A549 (cell line): ENCODE data around the gene HSD11B1L.

ENCODE experiments used
- EHMT2 ChIP-seq: fragments of 200-600 bp; sonication (generic); IDR thresholded peaks from 2 replicates; pipeline ENCODE4 v1.6.1; 2016; ENCODE audit warnings: antibody characterized with exemption, low read depth, mild to moderate bottlenecking, moderate library complexity
- POLR2A ChIP-seq: IDR thresholded peaks from 2 replicates; pipeline ENCODE4 v1.6.1; 2012; ENCODE audit warnings: mild to moderate bottlenecking, low read length
- RCOR1 ChIP-seq: fragments of 150-350 bp; IDR thresholded peaks from 2 replicates; pipeline ENCODE4 v1.6.1; 2014; ENCODE audit warnings: antibody characterized with exemption, low read length, low read depth
- RFX5 ChIP-seq: fragments of 450-650 bp; IDR thresholded peaks from 2 replicates; pipeline ENCODE4 v1.7.1; 2014; ENCODE audit warnings: antibody characterized with exemption, mild to moderate bottlenecking, moderate library complexity

- TF ChIP-seq POLR2A (no peak), RCOR1 (no peak), RFX5 (no peak), EHMT2 (no peak)
These were observed 34.0 kb downstream of the HSD11B1L start for GRCh38 chr19:5714816-5715215.
